Type B pancreatic cell (in vitro differentiated cells): ENCODE data around the gene PRRC2B. TPM values are rescaled to one million over a fixed set of nuclear protein-coding genes. Genes with fewer than 3 reads are reported as not detected.
A peak's percentile ranks its signal among the peaks of the same experiment; 100 is the strongest.
"Not testable (repeated sequence)": the region's sequence is repeated elsewhere in the genome, so short reads cannot be mapped to it uniquely, and the experiment has no call there.

Experiments
- DNase-seq: peaks from one replicate; pipeline ENCODE4 v3.0.0; 2021; ENCODE audit warnings: mixed read lengths; ENCODE audit not compliant: unreplicated experiment; ENCODE audit errors: extremely low spot score
- H3K27ac Mint-ChIP-seq: 2 replicates; pipeline ENCODE4 v1.8.0; 2021; ENCODE audit warnings: mild to moderate bottlenecking, mixed read lengths
- H3K27me3 Mint-ChIP-seq: 2 replicates; pipeline ENCODE4 v1.8.0; 2021; ENCODE audit warnings: mixed read lengths
- H3K36me3 Mint-ChIP-seq: 2 replicates; pipeline ENCODE4 v1.8.0; 2021; ENCODE audit warnings: mixed read lengths
- H3K4me1 Mint-ChIP-seq: one replicate; pipeline ENCODE4 v1.8.0; 2021; ENCODE audit warnings: mixed read lengths; ENCODE audit not compliant: unreplicated experiment
- H3K4me3 Mint-ChIP-seq: 2 replicates; pipeline ENCODE4 v1.8.0; 2021; ENCODE audit warnings: mild to moderate bottlenecking, mixed read lengths
- H3K9me3 Mint-ChIP-seq: 2 replicates; pipeline ENCODE4 v1.8.0; 2021; ENCODE audit warnings: mixed read lengths
- CTCF ChIP-seq: fragments of 200-600 bp; sonication (generic); conservative IDR thresholded peaks from 2 replicates; pipeline ENCODE4 v1.5.0; 2021; ENCODE audit warnings: antibody characterized with exemption, mild to moderate bottlenecking
- total RNA-seq: library from RNA; stranded (reverse); gene quantifications from 2 replicates; pipeline ENCODE4 v1.2.1, GENCODE V29; 2021; ENCODE audit warnings: low replicate concordance

Gene PRRC2B
- total RNA-seq, 1 donor from 2014 or later = 300 TPM

DNA sequence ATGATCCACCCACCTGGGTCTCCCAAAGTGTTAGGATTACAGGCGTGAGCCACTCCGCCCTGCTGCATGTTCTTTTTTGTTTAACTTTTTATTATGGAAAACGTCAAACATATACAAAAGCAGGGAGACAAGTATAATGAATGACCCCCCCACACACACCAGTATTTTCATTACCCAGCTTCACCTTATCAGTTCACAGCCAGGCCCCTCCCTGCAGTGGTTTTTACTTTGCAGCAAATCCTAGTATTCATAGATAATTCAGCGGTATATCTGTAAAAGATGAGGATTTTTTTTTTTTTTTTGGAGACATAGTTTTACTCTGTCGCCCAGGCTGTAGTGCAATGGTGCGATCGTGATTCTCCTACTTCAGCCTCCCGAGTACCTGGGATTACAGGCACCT lies 111.1 kb downstream of the PRRC2B start:
- DNase-seq = no peak
- H3K9me3 Mint-ChIP-seq = no peaks in the 10 kb centered on the region
- H3K27me3 Mint-ChIP-seq = no peaks in the 10 kb centered on the region
- H3K36me3 Mint-ChIP-seq = peaks cover 24% of the 10 kb centered on the region
- peaks cover 19% of the 10 kb centered on the region for H3K4me1 Mint-ChIP-seq
- peak overlapping the region; percentile 18 for H3K27ac Mint-ChIP-seq
- peak overlapping the region; percentile 97 for H3K4me3 Mint-ChIP-seq
- TF ChIP-seq CTCF = no peak

DNA sequence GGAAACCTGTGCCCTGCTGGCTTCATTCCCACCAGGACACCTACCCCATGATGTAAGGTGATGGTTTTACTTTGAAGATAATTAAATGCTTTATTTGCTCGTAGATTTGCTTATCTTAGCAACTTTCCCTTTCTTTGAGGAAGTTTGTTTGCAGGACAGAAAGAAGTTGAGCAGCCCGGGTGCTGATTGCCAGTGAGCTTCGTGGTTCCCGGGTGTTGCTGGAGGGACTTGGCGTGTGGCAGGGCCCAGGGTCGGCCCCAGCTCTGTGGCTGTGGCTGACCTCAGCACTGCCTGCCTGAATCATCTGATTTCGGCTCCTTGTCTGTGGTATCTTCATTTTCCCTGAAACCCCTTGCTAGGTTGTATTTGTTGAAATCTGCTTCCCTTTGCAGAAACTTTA lies 117.5 kb downstream of the PRRC2B start:
- TF ChIP-seq CTCF = no peak
- Mint-ChIP-seq H3K9me3 (no peaks in the 10 kb centered on the region), H3K4me1 (no peaks in the 10 kb centered on the region), H3K27me3 (no peaks in the 10 kb centered on the region), H3K27ac (no peak overlapping the region), H3K36me3 (peaks cover 6% of the 10 kb centered on the region), H3K4me3 (no peak overlapping the region)
- DNase-seq = no peak

- Mint-ChIP-seq H3K4me1 (no peaks in the 10 kb centered on the region), H3K36me3 (peaks cover 4% of the 10 kb centered on the region), H3K27ac (no peak overlapping the region), H3K9me3 (no peaks in the 10 kb centered on the region), H3K4me3 (no peak overlapping the region), H3K27me3 (no peaks in the 10 kb centered on the region)
- TF ChIP-seq CTCF = no peak
- no peak for DNase-seq
These were observed 118.0 kb downstream of the PRRC2B start for GRCh38 chr9:131511880-131512279.

GRCh38 chr9:131513177-131513576 lies 119.3 kb downstream of the PRRC2B start:
- TF ChIP-seq CTCF = no peak
- Mint-ChIP-seq H3K4me1 (no peaks in the 10 kb centered on the region), H3K9me3 (no peaks in the 10 kb centered on the region), H3K36me3 (peaks cover 4% of the 10 kb centered on the region), H3K27ac (no peak overlapping the region), H3K27me3 (no peaks in the 10 kb centered on the region), H3K4me3 (no peak overlapping the region)
- no peak for DNase-seq

DNA sequence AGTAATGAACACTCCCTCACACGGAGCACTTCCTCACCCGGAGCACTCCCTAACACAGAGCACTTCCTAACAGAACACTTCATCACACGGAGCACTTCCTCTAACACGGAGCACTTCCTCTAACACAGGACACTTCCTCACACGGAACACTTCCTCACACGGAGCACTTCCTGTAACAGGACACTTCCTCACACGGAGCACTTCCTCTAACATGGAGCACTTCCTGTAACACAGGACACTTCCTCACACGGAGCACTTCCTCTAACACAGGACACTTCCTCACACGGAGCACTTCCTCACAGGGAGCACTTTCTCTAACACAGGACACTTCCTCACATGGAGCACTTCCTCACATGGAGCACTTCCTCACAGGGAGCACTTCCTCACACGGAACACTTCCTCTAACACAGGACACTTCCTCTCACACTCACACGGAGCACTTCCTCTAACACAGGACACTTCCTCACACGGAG lies 121.7 kb downstream of the PRRC2B start:
- not testable (repeated sequence) for H3K27me3 Mint-ChIP-seq, H3K36me3 Mint-ChIP-seq, H3K27ac Mint-ChIP-seq, DNase-seq, H3K4me3 Mint-ChIP-seq, H3K9me3 Mint-ChIP-seq, H3K4me1 Mint-ChIP-seq

GRCh38 chr9:131516100-131516499 lies 122.2 kb downstream of the PRRC2B start:
- Mint-ChIP-seq H3K36me3 (peaks cover 3% of the 10 kb centered on the region), H3K4me3 (no peak overlapping the region)
- no peak for DNase-seq

More at GRCh38 chr9:131516100-131516499, 122.2 kb downstream of the PRRC2B start:
- TF ChIP-seq CTCF = no peak
- no peaks in the 10 kb centered on the region for H3K27me3 Mint-ChIP-seq
- H3K4me1 Mint-ChIP-seq = no peaks in the 10 kb centered on the region
- H3K27ac Mint-ChIP-seq = no peak overlapping the region
- no peaks in the 10 kb centered on the region for H3K9me3 Mint-ChIP-seq
